H1 (cell line): ENCODE data around the gene PCED1B. TPM values are rescaled to one million over a fixed set of nuclear protein-coding genes. Genes with fewer than 3 reads are reported as not detected.

ENCODE experiments used
- CTCF ChIA-PET: fragments of 300-600 bp; sonication (Branson Sonifier 250); formaldehyde crosslinking; loops from one replicate; lab custom pipeline; 2021; ENCODE audit not compliant: partially characterized antibody; lab: Charles Lee
- POLR2A ChIA-PET: fragments of 300-600 bp; sonication (Branson Sonifier 250); formaldehyde crosslinking; loops from one replicate; lab custom pipeline; 2021; ENCODE audit warnings: inconsistent platforms; ENCODE audit not compliant: partially characterized antibody; lab: Charles Lee
- DNase-seq, 2 experiments: peaks; one replicate each; pipeline versions ENCODE4 v3.0.0 to v3.0.0-alpha.2; 2010 to 2022; ENCODE audit warnings: low spot score in 2 of 2, low read depth in 1 of 2, mixed read lengths in 1 of 2
- FAIRE-seq: peaks from 2 replicates; lab custom pipeline; 2011; peaks lifted over from hg19 to GRCh38; lab: Jason Lieb, UNC
- H2AFZ ChIP-seq: 2 replicates; pipeline ENCODE4 v1.8.1; 2012; ENCODE audit warnings: low read length, inconsistent platforms
- H2AK5ac ChIP-seq: 2 replicates; pipeline ENCODE4 v1.6.1; 2013; ENCODE audit warnings: low read depth, low read length
- H2BK120ac ChIP-seq: replicated peaks from 2 replicates; pipeline ENCODE3; 2013; ENCODE audit warnings: low read depth, low read length, inconsistent platforms
- H2BK12ac ChIP-seq: 2 replicates; pipeline ENCODE4 v1.6.1; 2013; ENCODE audit warnings: low read depth, low read length
- H2BK15ac ChIP-seq: 2 replicates; pipeline ENCODE4 v1.6.1; 2013; ENCODE audit warnings: low read length
- H2BK20ac ChIP-seq: 2 replicates; pipeline ENCODE4 v1.6.1; 2013; ENCODE audit warnings: low read length
- H2BK5ac ChIP-seq: 2 replicates; pipeline ENCODE4 v1.6.1; 2013; ENCODE audit warnings: low read depth, low read length
- H3K14ac ChIP-seq: 2 replicates; pipeline ENCODE4 v1.6.1; 2013; ENCODE audit warnings: inconsistent platforms; ENCODE audit not compliant: insufficient read length
- H3K18ac ChIP-seq: 2 replicates; pipeline ENCODE4 v1.6.1; 2013; ENCODE audit warnings: low read length; ENCODE audit errors: extremely low read depth
- H3K23ac ChIP-seq: 2 replicates; pipeline ENCODE4 v1.6.1; 2013; ENCODE audit warnings: inconsistent platforms; ENCODE audit not compliant: insufficient read length
- H3K23me2 ChIP-seq: 2 replicates; pipeline ENCODE4 v1.6.1; 2013; ENCODE audit warnings: low read depth, low read length
- H3K27ac ChIP-seq: 2 replicates; pipeline ENCODE4 v1.6.1; 2011; ENCODE audit warnings: low read depth, low read length, inconsistent platforms
- H3K27me3 ChIP-seq, 4 experiments: replicated peaks in 1 of 4; 1 replicate in 1 of 4; 2 replicates in 3 of 4; pipeline versions ENCODE4 v1.6.1 to v1.8.1; 2011 to 2013; ENCODE audit warnings: low read length in 3 of 4, mild to moderate bottlenecking in 3 of 4, inconsistent platforms in 2 of 4, mixed read lengths in 2 of 4, moderate library complexity in 1 of 4; ENCODE audit not compliant: control insufficient read depth in 3 of 4, insufficient read depth in 3 of 4; ENCODE audit errors: extremely low read depth in 1 of 4
- H3K36me3 ChIP-seq, 4 experiments: 2 replicates each; pipeline versions ENCODE4 v1.6.1 to v1.8.1; 2011 to 2013; ENCODE audit warnings: mild to moderate bottlenecking in 4 of 4, low read length in 3 of 4, moderate library complexity in 2 of 4, control low read depth in 1 of 4, inconsistent platforms in 1 of 4; ENCODE audit not compliant: insufficient read depth in 4 of 4, control insufficient read depth in 2 of 4
- H3K4ac ChIP-seq: replicated peaks from 2 replicates; pipeline ENCODE3; 2013; ENCODE audit warnings: low read length, low read depth, mixed read lengths, inconsistent platforms; ENCODE audit not compliant: insufficient read length
- H3K4me1 ChIP-seq, 4 experiments: replicated peaks in 1 of 4; 1 replicate in 1 of 4; 2 replicates in 3 of 4; pipeline versions ENCODE4 v1.6.1 to v1.8.1; 2011 to 2013; ENCODE audit warnings: low read length in 3 of 4, inconsistent platforms in 2 of 4, mixed read lengths in 1 of 4; ENCODE audit not compliant: insufficient read depth in 4 of 4, control insufficient read depth in 3 of 4
- H3K4me2 ChIP-seq, 2 experiments: 2 replicates each; pipeline versions ENCODE4 v1.6.1 to v1.8.1; 2011 to 2013; ENCODE audit warnings: low read depth in 2 of 2, low read length in 2 of 2, control low read depth in 1 of 2, inconsistent platforms in 1 of 2, mild to moderate bottlenecking in 1 of 2; ENCODE audit not compliant: insufficient read depth in 1 of 2
- H3K4me3 ChIP-seq, 4 experiments: fragments of 200-600, 300-600 bp in 1 of 4; sonication (generic), shearing (Covaris generic), sonication (Bioruptor Twin) in 1 of 4; 2 replicates each; pipeline versions ENCODE4 v1.5.1 to v1.8.1; 2011 to 2016; ENCODE audit warnings: low read length in 4 of 4, low read depth in 3 of 4, control low read depth in 2 of 4, inconsistent platforms in 2 of 4, mild to moderate bottlenecking in 2 of 4, mixed read lengths in 1 of 4, moderate library complexity in 1 of 4; ENCODE audit not compliant: insufficient read depth in 2 of 4; ENCODE audit errors: extremely low read depth in 1 of 4
- H3K56ac ChIP-seq: replicated peaks from 2 replicates; pipeline ENCODE3; 2013; ENCODE audit warnings: low read depth, mild to moderate bottlenecking, mixed read lengths, low read length, inconsistent platforms; ENCODE audit not compliant: insufficient read length
- H3K79me1 ChIP-seq: 2 replicates; pipeline ENCODE4 v1.6.1; 2013; ENCODE audit warnings: low read depth, low read length, control low read depth
- H3K79me2 ChIP-seq, 2 experiments: 2 replicates each; pipeline versions ENCODE4 v1.6.1 to v1.8.1; 2012 to 2013; ENCODE audit warnings: low read length in 2 of 2, mild to moderate bottlenecking in 2 of 2, inconsistent platforms in 1 of 2; ENCODE audit not compliant: insufficient read depth in 2 of 2, control insufficient read depth in 1 of 2
- H3K9ac ChIP-seq, 4 experiments: replicated peaks in 1 of 4; 1 replicate in 1 of 4; 2 replicates in 3 of 4; pipeline versions ENCODE4 v1.6.1 to v1.8.1; 2011 to 2013; ENCODE audit warnings: low read depth in 3 of 4, low read length in 3 of 4, control low read depth in 2 of 4, mild to moderate bottlenecking in 2 of 4, moderate library complexity in 2 of 4, inconsistent platforms in 1 of 4; ENCODE audit errors: extremely low read depth in 1 of 4
- H3K9me3 ChIP-seq, 2 experiments: 2 replicates each; pipeline versions ENCODE4 v1.6.1 to v1.8.1; 2012 to 2013; ENCODE audit warnings: mild to moderate bottlenecking in 2 of 2, moderate library complexity in 2 of 2, control low read depth in 1 of 2, inconsistent platforms in 1 of 2, low read depth in 1 of 2, low read length in 1 of 2, mixed read lengths in 1 of 2; ENCODE audit not compliant: insufficient read depth in 2 of 2
- H4K20me1 ChIP-seq, 2 experiments: replicated peaks in 1 of 2; 2 replicates each; pipeline versions ENCODE3 to v1.8.1; 2011 to 2013; ENCODE audit warnings: inconsistent platforms in 2 of 2, low read length in 2 of 2, mild to moderate bottlenecking in 1 of 2; ENCODE audit not compliant: insufficient read depth in 2 of 2, control insufficient read depth in 1 of 2
- H4K5ac ChIP-seq: 2 replicates; pipeline ENCODE4 v1.6.1; 2013; ENCODE audit warnings: low read length, low read depth, mixed read lengths, inconsistent platforms; ENCODE audit not compliant: insufficient read length
- H4K8ac ChIP-seq: 2 replicates; pipeline ENCODE4 v1.8.0; 2013; ENCODE audit warnings: mild to moderate bottlenecking, moderate library complexity, low read length, inconsistent platforms; ENCODE audit not compliant: insufficient read depth; ENCODE audit errors: extremely low read depth
- H4K91ac ChIP-seq: replicated peaks from 2 replicates; pipeline ENCODE3; 2013; ENCODE audit warnings: low read length, mixed read lengths, inconsistent platforms; ENCODE audit not compliant: insufficient read length
- GABPA ChIP-seq: IDR thresholded peaks from 2 replicates; pipeline ENCODE4 v1.6.1; 2011; ENCODE audit warnings: mild to moderate bottlenecking, low read length, moderate library complexity, borderline replicate concordance; ENCODE audit not compliant: insufficient read depth
- GTF2F1 ChIP-seq: IDR thresholded peaks from 2 replicates; pipeline ENCODE4 v1.6.1; 2012; ENCODE audit warnings: low read depth, low read length, improper control_type of control experiment, borderline replicate concordance
- POU5F1 ChIP-seq: IDR thresholded peaks from 2 replicates; pipeline ENCODE4 v1.6.1; 2011; ENCODE audit warnings: low read depth, mild to moderate bottlenecking, low read length, moderate library complexity
- RXRA ChIP-seq: IDR thresholded peaks from 2 replicates; pipeline ENCODE4 v1.6.1; 2011; ENCODE audit warnings: low read depth, mild to moderate bottlenecking, low read length, moderate library complexity; ENCODE audit not compliant: insufficient read depth
- SRF ChIP-seq: IDR thresholded peaks from 2 replicates; pipeline ENCODE4 v1.6.1; 2011; ENCODE audit warnings: mild to moderate bottlenecking, low read depth, low read length, moderate library complexity
- WGBS, 2 experiments: shearing (Covaris generic) in 1 of 2; methylation state at CpG; one replicate each; pipeline versions ENCODE4 v1.1.6 to v1.1.7; 2013 to 2015; ENCODE audit warnings: low lambda C conversion rate in 2 of 2, mixed read lengths in 2 of 2, inconsistent platforms in 1 of 2, low coverage in 1 of 2, missing lambda C conversion rate in 1 of 2; ENCODE audit not compliant: insufficient replicate concordance in 2 of 2, insufficient coverage in 1 of 2, insufficient read length in 1 of 2; ENCODE audit errors: extremely low coverage in 1 of 2, missing lambda C conversion rate in 1 of 2; 5-methylcytosine and 5-hydroxymethylcytosine counted together
- polyA plus RNA-seq, 7 experiments: library from polyadenylated mRNA; depleted of rRNA in 3 of 7; stranded (reverse) in 5 of 7; unstranded in 2 of 7; fragments of >200 nt in 5 of 7; fragments of 200-250 nt in 2 of 7; gene quantifications; 1 replicate in 5 of 7; 2 replicates in 1 of 7; 4 replicates in 1 of 7; pipeline versions ENCODE4 v1.2.1 to v1.2.3, GENCODE V29; 2011 to 2013; ENCODE audit warnings: missing spikeins in 2 of 7, mixed read lengths in 2 of 7
- total RNA-seq: library from RNA; stranded (reverse); fragmentation: NEBNext Ultra II Directional; extraction: Animal tissue kit (Norgen Biotek cat#: 25700); gene quantifications from 2 replicates; pipeline ENCODE4 v1.2.1, GENCODE V29; 2021

Gene PCED1B
- total and polyA plus RNA-seq, 2 of the 8 experiments (the other 6 are each of a cell fraction or from before 2014, with no cell fraction given): 4.7 to 5.4 TPM

- CTCF ChIA-PET: interaction anchor here (0.7 to 1.1 kb wide), 3 partner anchors 12 to 144 kb away, joined by 3 to 4 read pairs (median 3); no protein-coding TSS in a partner anchor
- H3K4me2 ChIP-seq: no peak overlapping the region
- POLR2A ChIA-PET: no interaction called here
Observed at GRCh38 chr12:47228802-47229201, 149.4 kb downstream of the PCED1B start.

More at GRCh38 chr12:47228802-47229201, 149.4 kb downstream of the PCED1B start:
- Histone ChIP-seq H3K23me2 (no peaks in the 10 kb centered on the region), H3K18ac (no peak overlapping the region), H3K36me3 (no peaks in the 10 kb centered on the region), H3K79me2 (no peaks in the 10 kb centered on the region), H3K27ac (no peak overlapping the region), H3K56ac (no peak overlapping the region), H3K23ac (no peak overlapping the region), H3K9me3 (no peaks in the 10 kb centered on the region), H3K4ac (no peak overlapping the region), H3K79me1 (no peaks in the 10 kb centered on the region), H2AFZ (no peak overlapping the region), H2AK5ac (no peak overlapping the region), H2BK15ac (no peak overlapping the region), H2BK12ac (no peak overlapping the region)
- WGBS, 2 experiments: 89% methylated on average over 4 of the region's 4 CpGs; no CpG with 5 or more reads in 1 of the 2 experiments
- TF ChIP-seq GABPA (no peak), SRF (no peak), POU5F1 (no peak), RXRA (no peak), GTF2F1 (no peak)
- TF ChIP-seq, all 59 proteins: peak for 0
- Histone ChIP-seq H4K8ac (no peak overlapping the region), H3K9ac (no peak overlapping the region), H3K27me3 (no peaks in the 10 kb centered on the region), H2BK120ac (no peak overlapping the region), H4K20me1 (no peaks in the 10 kb centered on the region), H4K91ac (no peak overlapping the region), H3K4me3 (no peak overlapping the region), H3K4me1 (peaks cover 3 to 10% (median 6%) of the 10 kb centered on the region in 4 experiments; a peak in 6 of 7 replicates), H2BK5ac (no peak overlapping the region), H3K14ac (no peak overlapping the region), H2BK20ac (no peak overlapping the region), H4K5ac (no peak overlapping the region)
- no peak for DNase-seq
- no peak for FAIRE-seq
